H9 (cell line): ENCODE measurements around the gene NTRK2. TPM values are rescaled to one million over a fixed set of nuclear protein-coding genes. Genes with fewer than 3 reads are reported as not detected.

ENCODE experiments used
- DNase-seq: peaks from one replicate; pipeline ENCODE4 v3.0.0-alpha.2; 2017
- H2AFZ ChIP-seq: one replicate; pipeline ENCODE4 v1.6.1; 2013; ENCODE audit warnings: mild to moderate bottlenecking, low read length, control low read depth, moderate library complexity
- H2AK5ac ChIP-seq: 2 replicates; pipeline ENCODE4 v1.6.1; 2013; ENCODE audit warnings: low read length, control low read depth, mixed read lengths; ENCODE audit not compliant: insufficient read length
- H2BK120ac ChIP-seq: one replicate; pipeline ENCODE4 v1.6.1; 2013; ENCODE audit warnings: low read depth, mild to moderate bottlenecking, low read length, control low read depth, inconsistent platforms; ENCODE audit not compliant: poor library complexity, severe bottlenecking
- H2BK12ac ChIP-seq: 2 replicates; pipeline ENCODE4 v1.6.1; 2013; ENCODE audit warnings: low read length, control low read depth, mixed read lengths, low read depth; ENCODE audit not compliant: insufficient read length
- H2BK15ac ChIP-seq: 2 replicates; pipeline ENCODE4 v1.6.1; 2013; ENCODE audit warnings: low read depth, low read length, control low read depth
- H2BK20ac ChIP-seq: one replicate; pipeline ENCODE4 v1.6.1; 2013; ENCODE audit warnings: low read depth, mild to moderate bottlenecking, low read length, control low read depth, inconsistent platforms; ENCODE audit not compliant: poor library complexity, severe bottlenecking
- H2BK5ac ChIP-seq: 2 replicates; pipeline ENCODE4 v1.6.1; 2013; ENCODE audit warnings: low read length, control low read depth, mixed read lengths; ENCODE audit not compliant: insufficient read length
- H3K14ac ChIP-seq: 2 replicates; pipeline ENCODE4 v1.6.1; 2013; ENCODE audit warnings: low read length, control low read depth; ENCODE audit not compliant: insufficient read depth
- H3K18ac ChIP-seq: 2 replicates; pipeline ENCODE4 v1.6.1; 2013; ENCODE audit warnings: low read depth, mild to moderate bottlenecking, mixed read lengths, low read length, control low read depth; ENCODE audit not compliant: insufficient read length
- H3K23ac ChIP-seq: 2 replicates; pipeline ENCODE4 v1.6.1; 2013; ENCODE audit warnings: low read length, control low read depth, mixed read lengths, low read depth; ENCODE audit not compliant: insufficient read length
- H3K23me2 ChIP-seq: 2 replicates; pipeline ENCODE4 v1.6.1; 2013; ENCODE audit warnings: low read depth, mild to moderate bottlenecking, mixed read lengths, low read length, control low read depth; ENCODE audit not compliant: insufficient read length, poor library complexity, severe bottlenecking
- H3K27ac ChIP-seq: 2 replicates; pipeline ENCODE4 v1.5.1; 2013; ENCODE audit warnings: low read length, control low read depth, mixed read lengths, low read depth; ENCODE audit not compliant: insufficient read length
- H3K27me3 ChIP-seq: 2 replicates; pipeline ENCODE4 v1.6.1; 2013; ENCODE audit warnings: low read length, control low read depth, inconsistent platforms; ENCODE audit not compliant: insufficient read depth
- H3K4ac ChIP-seq: 2 replicates; pipeline ENCODE4 v1.6.1; 2013; ENCODE audit warnings: low read depth, mild to moderate bottlenecking, control low read depth, inconsistent platforms, low read length, moderate library complexity
- H3K4me1 ChIP-seq: 2 replicates; pipeline ENCODE4 v1.6.1; 2013; ENCODE audit warnings: low read length, control low read depth, inconsistent platforms; ENCODE audit not compliant: insufficient read depth
- H3K4me2 ChIP-seq: 2 replicates; pipeline ENCODE4 v1.6.1; 2013; ENCODE audit warnings: low read length, control low read depth, mixed read lengths; ENCODE audit not compliant: insufficient read length, insufficient read depth
- H3K56ac ChIP-seq: 2 replicates; pipeline ENCODE4 v1.6.1; 2013; ENCODE audit warnings: low read depth, mild to moderate bottlenecking, mixed read lengths, low read length, control low read depth; ENCODE audit not compliant: insufficient read length
- H3K79me1 ChIP-seq: 2 replicates; pipeline ENCODE4 v1.6.1; 2013; ENCODE audit warnings: low read depth, mild to moderate bottlenecking, moderate library complexity, low read length, control low read depth, inconsistent platforms; ENCODE audit not compliant: insufficient read depth, poor library complexity, severe bottlenecking
- H3K79me2 ChIP-seq: 2 replicates; pipeline ENCODE4 v1.6.1; 2013; ENCODE audit warnings: low read length, control low read depth, inconsistent platforms; ENCODE audit not compliant: insufficient read depth
- H3K9ac ChIP-seq: 2 replicates; pipeline ENCODE4 v1.6.1; 2013; ENCODE audit warnings: low read length, control low read depth, mixed read lengths; ENCODE audit not compliant: insufficient read length; ENCODE audit errors: extremely low read depth
- H3K9me3 ChIP-seq: one replicate; pipeline ENCODE4 v1.6.1; 2013; ENCODE audit warnings: low read depth, low read length, inconsistent platforms; ENCODE audit not compliant: control insufficient read depth
- H3T11ph ChIP-seq: one replicate; pipeline ENCODE4 v1.6.1; 2013; ENCODE audit warnings: mild to moderate bottlenecking, low read length, control low read depth, inconsistent platforms
- H4K20me1 ChIP-seq: one replicate; pipeline ENCODE4 v1.6.1; 2013; ENCODE audit not compliant: control insufficient read depth, insufficient read length, insufficient read depth
- H4K5ac ChIP-seq: 2 replicates; pipeline ENCODE4 v1.6.1; 2013; ENCODE audit warnings: low read depth, mild to moderate bottlenecking, mixed read lengths, low read length, control low read depth; ENCODE audit not compliant: insufficient read length
- H4K8ac ChIP-seq: replicated peaks from 2 replicates; pipeline ENCODE4 v1.6.1; 2013; ENCODE audit warnings: low read length, control low read depth, mixed read lengths, low read depth; ENCODE audit not compliant: insufficient read length
- H4K91ac ChIP-seq: 2 replicates; pipeline ENCODE4 v1.6.1; 2013; ENCODE audit warnings: low read depth, mild to moderate bottlenecking, moderate library complexity, mixed read lengths, low read length, control low read depth; ENCODE audit not compliant: insufficient read length
- H3K27ac Mint-ChIP-seq, 3 experiments: 2 replicates in 2 of 3; 3 replicates in 1 of 3; pipeline ENCODE4 v1.8.0; 2020 to 2021; ENCODE audit warnings: mixed read lengths in 3 of 3, mild to moderate bottlenecking in 1 of 3, moderate library complexity in 1 of 3
- H3K27me3 Mint-ChIP-seq: 2 replicates; pipeline ENCODE4 v1.8.0; 2021; ENCODE audit warnings: low read depth, mild to moderate bottlenecking, moderate library complexity, mixed read lengths
- H3K36me3 Mint-ChIP-seq, 3 experiments: 2 replicates in 2 of 3; 3 replicates in 1 of 3; pipeline ENCODE4 v1.8.0; 2020 to 2021; ENCODE audit warnings: low read depth in 3 of 3, mixed read lengths in 3 of 3; ENCODE audit not compliant: insufficient read depth in 1 of 3
- H3K4me1 Mint-ChIP-seq, 2 experiments: 2 replicates each; pipeline ENCODE4 v1.8.0; 2020; ENCODE audit warnings: mixed read lengths in 2 of 2
- H3K4me3 Mint-ChIP-seq, 2 experiments: 2 replicates in 1 of 2; 3 replicates in 1 of 2; pipeline ENCODE4 v1.8.0; 2020 to 2021; ENCODE audit warnings: mild to moderate bottlenecking in 2 of 2, mixed read lengths in 2 of 2, moderate library complexity in 1 of 2
- H3K9me3 Mint-ChIP-seq, 2 experiments: 2 replicates in 1 of 2; 3 replicates in 1 of 2; pipeline ENCODE4 v1.8.0; 2020; ENCODE audit warnings: mild to moderate bottlenecking in 2 of 2, mixed read lengths in 2 of 2, moderate library complexity in 1 of 2
- CTCF ChIP-seq: fragments of 200-600 bp; sonication (generic); conservative IDR thresholded peaks from 3 replicates; pipeline ENCODE4 v1.8.0; 2021; ENCODE audit warnings: antibody characterized with exemption, mild to moderate bottlenecking
- total RNA-seq: library from RNA; stranded (reverse); gene quantifications from 2 replicates; pipeline ENCODE4 v1.2.1, GENCODE V29; 2021

Gene NTRK2
- total RNA-seq, 1 experiment from 2014 or later: 0.02 TPM

GRCh38 chr9:84773022-84773421 lies 103.5 kb downstream of the NTRK2 start:
- no peak overlapping the region for H2AFZ ChIP-seq
- H3K4me1 ChIP-seq: no peaks in the 10 kb centered on the region; the same call in 1 of the 2 replicates
- H3K4ac ChIP-seq: no peak overlapping the region
- H4K91ac ChIP-seq: no peak overlapping the region
- no peaks in the 10 kb centered on the region for H3K79me2 ChIP-seq
- H2AK5ac ChIP-seq: no peak overlapping the region
- no peak overlapping the region for H3K18ac ChIP-seq
- H3K23me2 ChIP-seq: no peaks in the 10 kb centered on the region
- no peak overlapping the region for H4K5ac ChIP-seq
- H3K23ac ChIP-seq: no peak overlapping the region
- H3K4me2 ChIP-seq: no peak overlapping the region
- no peaks in the 10 kb centered on the region for H4K20me1 ChIP-seq
- no peak overlapping the region for H3K14ac ChIP-seq
- no peak overlapping the region for H4K8ac ChIP-seq
- Mint-ChIP-seq H3K4me1 (peaks cover 6 to 12% of the 10 kb centered on the region in 2 experiments), H3K27me3 (no peaks in the 10 kb centered on the region), H3K4me3 (no peak overlapping the region), H3K27ac (no peak overlapping the region), H3K36me3 (no peaks in the 10 kb centered on the region), H3K9me3 (no peaks in the 10 kb centered on the region)
- no peak overlapping the region for H2BK120ac ChIP-seq
- no peak for DNase-seq
- no peak overlapping the region for H3K56ac ChIP-seq
- no peak overlapping the region for H3K27ac ChIP-seq
- no peak overlapping the region for H3T11ph ChIP-seq
- no peak for TF ChIP-seq CTCF
- H3K79me1 ChIP-seq: no peaks in the 10 kb centered on the region
- H3K9ac ChIP-seq: no peak overlapping the region
- no peak overlapping the region for H2BK5ac ChIP-seq
- no peaks in the 10 kb centered on the region for H3K9me3 ChIP-seq
- no peak overlapping the region for H2BK20ac ChIP-seq
- no peak overlapping the region for H2BK15ac ChIP-seq
- no peaks in the 10 kb centered on the region for H3K27me3 ChIP-seq
- no peak overlapping the region for H2BK12ac ChIP-seq
